T-helper 2 cell treated with Interferon-gamma antibody and Interleukin-4, amounts not matched to agents 5 μg/mL and 100 μg/mL, for 36 hours (primary cell): ENCODE measurements around the gene HYOU1.
"Not testable (repeated sequence)": the region's sequence is repeated elsewhere in the genome, so short reads cannot be mapped to it uniquely, and the experiment has no call there.

ENCODE experiments used
- DNase-seq: peaks from one replicate; pipeline ENCODE4 v3.0.0; 2021; ENCODE audit warnings: low spot score
- H3K27ac Mint-ChIP-seq: one replicate; pipeline ENCODE4 v1.8.0; 2021; ENCODE audit warnings: mild to moderate bottlenecking, mixed read lengths
- H3K27me3 Mint-ChIP-seq: one replicate; pipeline ENCODE4 v1.8.0; 2021; ENCODE audit warnings: low read depth, mixed read lengths
- H3K36me3 Mint-ChIP-seq: one replicate; pipeline ENCODE4 v1.8.0; 2021; ENCODE audit warnings: low read depth, mixed read lengths
- H3K4me1 Mint-ChIP-seq: one replicate; pipeline ENCODE4 v1.8.0; 2021; ENCODE audit warnings: low read depth, mixed read lengths
- H3K4me3 Mint-ChIP-seq: one replicate; pipeline ENCODE4 v1.8.0; 2022; ENCODE audit warnings: mild to moderate bottlenecking, moderate library complexity, mixed read lengths
- H3K9me3 Mint-ChIP-seq: one replicate; pipeline ENCODE4 v1.8.0; 2021; ENCODE audit warnings: mixed read lengths

Gene HYOU1, protein sequence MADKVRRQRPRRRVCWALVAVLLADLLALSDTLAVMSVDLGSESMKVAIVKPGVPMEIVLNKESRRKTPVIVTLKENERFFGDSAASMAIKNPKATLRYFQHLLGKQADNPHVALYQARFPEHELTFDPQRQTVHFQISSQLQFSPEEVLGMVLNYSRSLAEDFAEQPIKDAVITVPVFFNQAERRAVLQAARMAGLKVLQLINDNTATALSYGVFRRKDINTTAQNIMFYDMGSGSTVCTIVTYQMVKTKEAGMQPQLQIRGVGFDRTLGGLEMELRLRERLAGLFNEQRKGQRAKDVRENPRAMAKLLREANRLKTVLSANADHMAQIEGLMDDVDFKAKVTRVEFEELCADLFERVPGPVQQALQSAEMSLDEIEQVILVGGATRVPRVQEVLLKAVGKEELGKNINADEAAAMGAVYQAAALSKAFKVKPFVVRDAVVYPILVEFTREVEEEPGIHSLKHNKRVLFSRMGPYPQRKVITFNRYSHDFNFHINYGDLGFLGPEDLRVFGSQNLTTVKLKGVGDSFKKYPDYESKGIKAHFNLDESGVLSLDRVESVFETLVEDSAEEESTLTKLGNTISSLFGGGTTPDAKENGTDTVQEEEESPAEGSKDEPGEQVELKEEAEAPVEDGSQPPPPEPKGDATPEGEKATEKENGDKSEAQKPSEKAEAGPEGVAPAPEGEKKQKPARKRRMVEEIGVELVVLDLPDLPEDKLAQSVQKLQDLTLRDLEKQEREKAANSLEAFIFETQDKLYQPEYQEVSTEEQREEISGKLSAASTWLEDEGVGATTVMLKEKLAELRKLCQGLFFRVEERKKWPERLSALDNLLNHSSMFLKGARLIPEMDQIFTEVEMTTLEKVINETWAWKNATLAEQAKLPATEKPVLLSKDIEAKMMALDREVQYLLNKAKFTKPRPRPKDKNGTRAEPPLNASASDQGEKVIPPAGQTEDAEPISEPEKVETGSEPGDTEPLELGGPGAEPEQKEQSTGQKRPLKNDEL

DNA sequence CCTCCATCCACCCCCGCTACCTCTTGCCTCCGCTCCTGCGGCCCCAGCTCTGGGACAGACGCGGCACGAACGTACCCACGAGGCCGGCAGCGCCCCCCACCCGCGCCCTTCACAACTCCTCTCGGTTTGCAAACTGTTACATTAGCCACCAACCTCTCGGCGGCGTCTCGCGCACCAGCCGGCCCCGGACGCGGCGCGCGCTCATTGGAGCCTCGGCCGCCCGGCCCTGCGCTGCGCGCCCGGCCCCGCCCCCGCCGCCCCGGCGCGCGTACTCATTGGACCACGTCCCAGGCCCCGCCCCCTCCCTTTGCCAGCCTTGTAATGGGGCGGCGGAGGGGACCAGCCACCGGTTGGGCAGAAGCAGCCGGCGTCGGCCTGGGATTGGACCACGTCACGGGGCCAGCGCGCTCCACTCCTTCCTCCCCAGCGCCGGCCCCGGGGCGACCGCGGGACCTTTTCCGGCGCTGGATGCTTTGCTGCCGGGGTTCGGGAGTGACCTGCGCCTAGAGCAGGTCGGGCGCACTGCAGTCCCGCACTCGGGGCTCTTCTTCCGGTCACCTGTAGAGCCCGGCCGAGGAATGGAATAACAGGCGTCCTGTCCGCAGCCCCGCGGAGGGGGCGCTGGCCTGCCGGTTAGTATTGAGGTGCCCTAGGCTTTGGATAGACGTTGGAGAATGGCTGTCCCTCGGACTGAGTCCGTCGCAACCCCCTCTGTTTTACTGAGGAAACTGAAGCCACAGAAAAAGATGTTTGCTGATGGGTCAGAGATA is at the start of gene HYOU1:
TSS of gene HYOU1 (minus strand) at position 206 of the 770 bp plus-strand sequence. CDS start 1,045 bp downstream, outside the sequence.
- no peaks in the 10 kb centered on the region for H3K27me3 Mint-ChIP-seq
- H3K36me3 Mint-ChIP-seq = peaks cover 43% of the 10 kb centered on the region
- H3K9me3 Mint-ChIP-seq = no peaks in the 10 kb centered on the region
- peak; percentile 99 for DNase-seq
- H3K4me1 Mint-ChIP-seq = peaks cover 19% of the 10 kb centered on the region
- peak within 1 kb of the TSS; percentile 91 for H3K4me3 Mint-ChIP-seq
- peak within 1 kb of the TSS; percentile 99 for H3K27ac Mint-ChIP-seq

DNA sequence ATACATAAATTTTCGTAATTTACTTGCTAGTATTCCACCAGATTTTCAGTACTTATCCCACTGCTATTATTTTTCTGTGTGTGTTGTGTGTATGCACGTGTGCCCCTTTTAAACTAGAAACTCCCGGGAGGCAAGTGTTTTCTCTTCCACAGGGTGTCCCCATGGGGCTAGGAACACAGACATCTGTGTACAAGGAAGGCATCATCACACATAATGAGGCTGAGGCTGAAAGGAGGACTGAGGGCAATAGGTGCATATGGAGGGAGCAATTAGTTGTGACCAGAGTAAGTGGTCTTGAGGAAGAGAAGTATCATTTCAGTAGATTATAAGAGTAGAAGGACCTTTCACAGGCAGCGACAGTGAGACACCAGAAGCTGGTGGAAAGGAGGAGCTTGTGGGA is 46.8 kb upstream of the HYOU1 start:
- no peaks in the 10 kb centered on the region for H3K9me3 Mint-ChIP-seq
- peak overlapping the region; percentile 60 for H3K4me3 Mint-ChIP-seq
- no peak for DNase-seq

DNA sequence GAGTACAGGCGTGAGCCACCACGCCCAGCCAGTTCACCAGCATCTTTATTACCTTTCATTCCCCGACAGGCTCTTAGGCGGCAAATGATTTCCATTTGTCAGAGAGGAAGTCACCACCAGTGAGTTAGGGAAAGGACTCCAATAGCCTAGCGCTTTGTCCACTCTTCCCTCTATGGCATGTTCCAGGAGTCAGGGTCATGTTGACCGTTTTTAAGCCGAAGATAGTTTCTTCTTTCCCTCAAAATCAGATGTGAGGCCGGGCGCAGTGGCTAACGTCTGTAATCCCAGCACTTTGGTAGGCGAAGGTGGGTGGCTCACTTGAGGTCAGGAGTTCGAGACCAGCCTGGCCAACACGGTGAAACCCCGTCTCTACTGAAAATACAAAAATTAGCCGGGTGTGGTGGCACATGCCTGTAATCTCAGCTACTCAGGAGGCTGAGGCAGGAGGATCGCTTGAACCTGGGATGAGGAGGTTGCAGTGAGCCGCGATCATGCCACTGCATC is 46.2 kb upstream of the HYOU1 start:
- H3K27me3 Mint-ChIP-seq, H3K27ac Mint-ChIP-seq, DNase-seq, H3K9me3 Mint-ChIP-seq: not testable (repeated sequence)
- Mint-ChIP-seq H3K4me1 (peaks cover 37% of the 10 kb centered on the region), H3K36me3 (peaks cover 15% of the 10 kb centered on the region), H3K4me3 (peak overlapping the region; percentile 93)

More for the DNA sequence above, 46.8 kb upstream of the HYOU1 start:
- no peaks in the 10 kb centered on the region for H3K27me3 Mint-ChIP-seq
- peak overlapping the region; percentile 70 for H3K27ac Mint-ChIP-seq
- H3K4me1 Mint-ChIP-seq = peaks cover 39% of the 10 kb centered on the region
- peaks cover 13% of the 10 kb centered on the region for H3K36me3 Mint-ChIP-seq

DNA sequence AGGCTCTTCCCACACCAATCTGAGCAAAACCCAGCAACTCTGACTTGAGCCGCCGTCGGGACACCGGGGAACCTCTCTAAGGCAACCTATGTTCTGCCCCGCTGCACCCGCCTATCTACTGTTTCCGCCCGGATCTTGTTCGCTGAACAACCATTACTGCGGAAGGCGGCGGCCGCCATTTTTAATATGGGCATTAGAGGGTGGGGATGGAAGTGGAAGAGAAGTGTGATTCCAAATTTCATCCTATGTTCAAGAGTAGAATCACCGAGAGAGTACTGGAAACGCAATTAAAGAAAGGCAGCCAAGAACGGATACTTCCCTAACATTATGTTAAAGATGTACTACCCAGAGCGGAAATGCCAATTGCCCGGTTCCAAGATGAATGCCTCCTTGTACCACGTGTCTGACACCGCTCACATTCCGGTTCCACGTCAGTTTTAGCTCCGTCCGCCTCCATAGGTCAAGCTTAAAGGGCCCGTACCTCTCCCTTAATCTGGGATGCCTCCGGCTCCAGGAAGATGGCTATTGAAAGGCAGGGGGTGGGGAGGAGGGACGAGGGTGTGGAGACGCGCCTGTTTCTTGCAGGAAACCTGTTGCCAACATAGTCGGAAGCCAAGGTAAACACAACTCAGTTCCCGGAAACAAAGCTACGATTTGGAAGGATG is 44.9 kb upstream of the HYOU1 start, which contains the start of gene DPAGT1:
TSS of gene DPAGT1 (minus strand) at position 95 of the 665 bp plus-strand sequence. CDS start 198 bp downstream, outside the sequence.
- H3K27ac Mint-ChIP-seq = peak within 1 kb of the TSS; percentile 97
- peak; percentile 85 for DNase-seq
- peaks cover 26% of the 10 kb centered on the region for H3K36me3 Mint-ChIP-seq
- H3K4me3 Mint-ChIP-seq = peak within 1 kb of the TSS; percentile 93
- H3K9me3 Mint-ChIP-seq = no peaks in the 10 kb centered on the region
- H3K27me3 Mint-ChIP-seq = no peaks in the 10 kb centered on the region
- peaks cover 36% of the 10 kb centered on the region for H3K4me1 Mint-ChIP-seq

DNA sequence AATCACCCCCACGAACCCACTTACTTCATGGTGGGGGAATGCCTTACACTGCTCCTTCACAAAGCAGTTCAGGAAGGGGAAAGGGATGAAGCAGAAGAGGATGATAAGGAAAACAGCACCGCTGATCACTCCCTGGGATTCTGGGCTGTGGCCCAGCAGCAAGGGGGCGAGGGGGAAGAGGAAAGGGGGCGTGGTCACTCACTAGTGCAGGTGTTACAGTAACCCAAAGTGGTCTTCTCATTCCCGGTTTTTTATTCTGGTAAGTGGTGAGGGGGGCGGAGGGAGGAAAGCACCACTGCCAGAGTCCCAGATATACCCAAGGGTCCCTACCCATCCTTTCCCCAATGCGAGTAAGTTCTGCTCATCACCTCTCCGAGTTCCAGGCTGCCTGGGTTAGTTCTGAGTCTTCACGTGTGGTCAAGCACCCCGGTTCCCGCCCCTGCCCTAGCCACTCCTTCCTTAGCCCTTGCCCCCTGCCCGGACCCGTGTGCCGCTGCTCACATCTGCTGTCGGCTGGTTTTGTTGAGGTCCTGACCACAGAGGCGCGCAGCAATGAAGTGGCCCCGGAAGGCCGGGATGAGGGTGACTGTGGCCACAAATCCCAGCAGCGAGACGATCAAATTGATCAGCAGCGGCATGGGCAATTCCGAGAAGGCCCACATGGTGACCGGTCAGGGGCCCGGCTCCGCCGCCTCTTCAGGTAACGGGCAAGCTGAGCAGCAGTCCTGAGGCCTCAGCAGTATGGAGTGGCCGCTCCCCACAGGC is 44.2 kb upstream of the HYOU1 start:
- Mint-ChIP-seq H3K27ac (peak overlapping the region; percentile 97), H3K4me1 (peaks cover 30% of the 10 kb centered on the region), H3K27me3 (no peaks in the 10 kb centered on the region), H3K36me3 (peaks cover 32% of the 10 kb centered on the region), H3K9me3 (no peaks in the 10 kb centered on the region), H3K4me3 (peak overlapping the region; percentile 93)
- no peak for DNase-seq

DNA sequence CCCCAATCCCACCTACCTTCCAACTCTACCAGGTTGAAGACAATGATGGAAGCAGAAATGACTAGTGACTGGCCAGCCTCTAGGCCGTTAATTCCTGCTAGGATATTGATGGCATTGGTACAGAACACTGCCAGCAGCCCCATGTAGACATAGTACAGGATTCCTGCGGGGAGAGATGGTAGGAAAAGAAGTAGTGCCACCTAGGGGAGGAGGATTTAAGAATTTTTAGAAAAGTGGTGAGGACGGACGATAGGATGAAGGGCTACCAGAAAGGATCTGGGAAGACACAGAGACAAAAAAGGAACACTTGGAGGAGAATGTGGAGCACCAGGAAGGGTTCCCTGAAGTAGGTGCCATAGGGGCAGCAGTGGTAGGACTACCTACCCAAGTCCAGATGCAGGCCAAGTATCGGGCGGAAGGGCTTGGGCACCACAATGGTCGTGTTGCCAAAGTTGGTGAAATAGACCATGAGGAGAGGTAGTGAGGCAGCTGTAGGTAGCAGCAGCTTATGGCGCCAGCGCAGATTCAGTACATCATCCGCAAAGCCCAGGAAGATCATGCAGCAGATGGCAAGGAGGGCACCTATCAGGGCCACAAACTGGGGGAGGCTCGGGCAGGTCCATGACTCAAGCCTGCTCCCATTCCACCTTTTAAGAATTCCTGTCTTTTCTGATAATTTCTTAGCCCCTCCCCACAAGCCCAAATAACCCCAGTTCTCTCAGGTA is 43.4 kb upstream of the HYOU1 start:
- Mint-ChIP-seq H3K4me3 (peak overlapping the region; percentile 93), H3K27ac (peak overlapping the region; percentile 97), H3K27me3 (peaks cover 1% of the 10 kb centered on the region), H3K36me3 (peaks cover 34% of the 10 kb centered on the region), H3K4me1 (peaks cover 34% of the 10 kb centered on the region), H3K9me3 (no peaks in the 10 kb centered on the region)
- DNase-seq = no peak

DNA sequence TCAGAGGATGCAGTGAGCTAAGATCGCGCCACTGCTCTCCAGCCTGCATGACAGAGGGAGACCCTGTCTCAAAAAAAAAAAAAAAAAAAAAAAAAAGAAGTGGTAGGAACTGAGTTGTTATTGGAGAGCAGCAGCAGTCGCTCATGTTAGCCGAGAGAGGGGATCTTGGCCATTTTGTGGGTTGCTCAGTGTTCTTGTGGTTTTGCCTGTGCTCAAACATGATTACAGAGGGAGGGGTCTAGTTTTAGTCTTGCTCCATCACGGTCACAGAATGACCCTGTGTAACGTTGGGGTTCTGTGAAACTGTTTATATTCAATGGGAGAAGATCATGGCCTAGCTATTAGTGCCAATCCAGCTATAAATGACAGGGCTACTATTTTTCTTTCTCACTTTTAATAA is 42.7 kb upstream of the HYOU1 start:
- Mint-ChIP-seq H3K36me3 (peaks cover 41% of the 10 kb centered on the region), H3K27me3 (peaks cover 3% of the 10 kb centered on the region), H3K9me3 (no peaks in the 10 kb centered on the region), H3K4me3 (peak overlapping the region; percentile 93), H3K27ac (peak overlapping the region; percentile 83), H3K4me1 (peaks cover 33% of the 10 kb centered on the region)
- no peak for DNase-seq

DNA sequence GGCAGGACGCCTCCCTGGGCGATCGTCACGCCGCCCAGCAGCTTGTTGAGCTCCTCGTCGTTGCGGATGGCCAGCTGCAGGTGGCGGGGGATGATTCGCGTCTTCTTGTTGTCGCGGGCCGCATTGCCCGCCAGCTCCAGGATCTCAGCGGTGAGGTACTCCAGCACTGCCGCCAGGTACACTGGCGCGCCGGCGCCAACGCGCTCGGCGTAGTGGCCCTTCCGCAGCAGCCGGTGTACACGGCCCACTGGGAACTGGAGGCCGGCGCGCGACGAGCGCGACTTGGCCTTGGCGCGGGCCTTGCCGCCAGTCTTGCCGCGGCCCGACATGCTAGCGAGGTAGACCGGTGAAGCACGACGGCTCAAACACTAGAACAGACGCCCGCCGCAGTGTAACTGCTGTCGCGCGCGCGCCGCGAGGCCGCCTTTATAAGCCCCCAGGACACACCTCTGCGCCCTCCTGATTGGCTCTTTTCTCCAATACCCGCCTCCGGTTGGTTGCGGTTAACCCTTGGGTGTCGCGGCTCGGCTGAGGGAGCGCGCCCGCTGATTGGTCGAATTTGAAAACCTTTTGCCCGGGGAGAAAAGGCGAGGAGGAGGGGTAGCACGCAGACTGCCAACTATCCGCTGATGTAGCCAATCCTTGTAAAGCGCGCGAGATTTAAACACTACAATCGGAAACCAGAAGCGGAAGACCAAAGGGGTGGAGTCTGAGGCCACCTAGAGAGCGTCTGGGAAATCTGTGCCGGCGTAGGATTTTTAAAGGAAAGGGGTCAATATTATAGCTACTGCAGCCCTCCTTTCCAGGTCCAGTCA is 38.3 kb upstream of the HYOU1 start:
- Mint-ChIP-seq H3K4me1 (peaks cover 42% of the 10 kb centered on the region), H3K36me3 (peaks cover 69% of the 10 kb centered on the region), H3K4me3 (peak overlapping the region; percentile 92), H3K27ac (peak overlapping the region; percentile 94), H3K27me3 (peaks cover 3% of the 10 kb centered on the region), H3K9me3 (no peaks in the 10 kb centered on the region)
- DNase-seq = peak; percentile 100

DNA sequence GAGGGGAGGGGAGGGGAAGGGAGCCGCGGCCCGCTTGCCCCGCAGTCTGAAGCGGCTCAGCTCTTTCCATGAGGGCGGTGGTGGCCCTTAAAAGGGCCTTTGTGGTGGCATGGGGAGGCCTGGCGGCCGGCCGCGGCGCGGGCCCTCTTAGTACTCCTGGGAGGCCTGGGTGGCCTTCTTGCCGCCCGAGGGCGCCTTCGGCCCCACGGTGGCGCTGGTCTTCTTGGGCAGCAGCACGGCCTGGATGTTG is 37.7 kb upstream of the HYOU1 start:
- Mint-ChIP-seq H3K36me3 (peaks cover 65% of the 10 kb centered on the region), H3K4me1 (peaks cover 38% of the 10 kb centered on the region), H3K9me3 (no peaks in the 10 kb centered on the region), H3K27me3 (peaks cover 3% of the 10 kb centered on the region), H3K27ac (peak overlapping the region; percentile 94), H3K4me3 (peak overlapping the region; percentile 92)
- peak; percentile 76 for DNase-seq

DNA sequence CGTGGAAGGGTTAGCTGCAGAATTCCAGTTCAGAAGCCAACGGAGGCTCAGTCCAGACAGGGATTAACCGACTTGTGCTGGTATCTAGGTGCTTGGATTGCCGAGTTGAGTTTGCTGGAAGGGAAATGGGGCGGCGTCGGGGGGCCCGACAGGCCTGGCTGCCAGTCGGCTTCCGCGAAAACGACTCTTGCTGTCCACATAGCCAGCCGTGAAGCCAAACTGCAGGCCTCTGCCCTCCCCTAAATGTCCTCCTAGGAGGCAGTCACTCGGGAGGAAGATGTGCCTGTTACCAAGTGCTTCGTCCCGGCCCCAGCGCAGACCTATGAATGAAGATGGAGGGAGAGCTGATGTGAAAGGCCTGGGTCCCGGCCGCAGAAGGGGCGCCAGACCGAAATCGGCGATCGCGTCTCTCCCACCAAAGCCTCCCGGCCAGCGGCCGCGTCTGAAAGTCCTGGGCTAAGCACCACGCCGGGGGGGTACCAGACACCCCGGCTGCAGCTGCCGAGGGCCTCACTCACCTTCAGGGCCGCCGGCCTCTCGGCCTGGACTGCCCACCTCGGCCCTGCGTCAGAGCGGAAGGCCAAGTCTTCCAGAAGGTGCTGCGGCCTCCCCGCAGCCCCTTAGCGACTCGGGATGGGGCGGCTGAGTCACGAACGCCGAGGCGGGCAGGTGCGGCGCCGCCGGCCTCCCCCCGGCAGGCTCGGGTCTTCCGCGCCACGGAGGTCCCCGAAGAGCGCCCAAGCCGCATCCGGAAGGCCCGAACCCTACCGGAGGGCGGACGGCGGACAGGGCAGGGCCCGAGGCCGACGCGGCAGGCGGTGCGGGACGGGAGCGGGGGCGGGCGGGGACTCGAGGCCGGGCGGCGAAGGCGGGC is 37.2 kb upstream of the HYOU1 start:
- Mint-ChIP-seq H3K27me3 (peaks cover 3% of the 10 kb centered on the region), H3K4me3 (peak overlapping the region; percentile 93), H3K36me3 (peaks cover 64% of the 10 kb centered on the region), H3K9me3 (no peaks in the 10 kb centered on the region), H3K27ac (peak overlapping the region; percentile 94), H3K4me1 (peaks cover 37% of the 10 kb centered on the region)
- peak; percentile 46 for DNase-seq
